ENCODE data around the gene NME4.

DNA sequence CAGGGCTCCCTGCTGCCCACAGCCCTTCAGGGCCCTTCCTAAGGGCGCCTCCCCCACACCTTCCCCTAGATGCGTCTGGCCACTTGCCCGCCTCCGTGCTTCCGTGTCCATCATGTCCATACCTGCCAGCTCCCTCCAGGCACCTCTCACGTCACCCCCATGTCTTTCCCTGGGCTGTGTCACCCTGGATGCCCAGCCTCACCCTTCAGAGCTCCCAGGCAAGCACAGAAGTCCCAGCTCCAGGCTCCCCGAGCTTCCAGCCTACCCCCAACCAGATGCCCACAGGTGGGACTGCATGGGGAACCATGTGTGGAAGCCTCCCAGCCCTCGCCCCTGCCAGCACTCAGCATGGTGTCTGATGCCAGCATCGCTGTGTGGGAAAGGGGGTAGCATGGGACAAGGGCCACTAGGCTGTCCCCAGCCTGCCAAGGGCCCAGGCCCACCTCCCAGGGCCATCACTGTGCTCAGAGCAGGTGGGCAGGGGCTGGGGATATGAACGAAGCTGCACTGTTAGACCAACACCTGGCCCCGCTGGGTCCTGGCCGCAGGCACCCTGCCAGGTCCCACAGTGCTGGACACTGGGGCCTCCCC, 42.6 kb upstream of the NME4 start:
- no peak for TF ChIP-seq POLR2AphosphoS5 (IDR thresholded peaks at IDR 0.05; ENCODE audit: low read depth, low read length)
- TF ChIP-seq POLR2A (IDR thresholded peaks at IDR 0.05; ENCODE audit: low read depth, low read length): no peak
- no peak for TF ChIP-seq TAF1 (IDR thresholded peaks at IDR 0.05; ENCODE audit: borderline replicate concordance, low read depth, low read length)

All from GM12892 (cell line).